ENCODE measurements around the gene TAGLN.

Gene TAGLN

GRCh38 chr11:117239295-117239694, 40.1 kb downstream of the TAGLN start:
- Histone ChIP-seq H3K4me3 (no peak overlapping the region), H3K27ac (no peak overlapping the region)
- DNase-seq (ENCODE audit: low spot score): no peak
- no peak for TF ChIP-seq CTCF (IDR thresholded peaks at IDR 0.05)

- no peak overlapping the region for H3K4me3 ChIP-seq
- no peak for TF ChIP-seq CTCF (IDR thresholded peaks at IDR 0.05)
Measured at GRCh38 chr11:117248341-117248740, 49.2 kb downstream of the TAGLN start.

DNA sequence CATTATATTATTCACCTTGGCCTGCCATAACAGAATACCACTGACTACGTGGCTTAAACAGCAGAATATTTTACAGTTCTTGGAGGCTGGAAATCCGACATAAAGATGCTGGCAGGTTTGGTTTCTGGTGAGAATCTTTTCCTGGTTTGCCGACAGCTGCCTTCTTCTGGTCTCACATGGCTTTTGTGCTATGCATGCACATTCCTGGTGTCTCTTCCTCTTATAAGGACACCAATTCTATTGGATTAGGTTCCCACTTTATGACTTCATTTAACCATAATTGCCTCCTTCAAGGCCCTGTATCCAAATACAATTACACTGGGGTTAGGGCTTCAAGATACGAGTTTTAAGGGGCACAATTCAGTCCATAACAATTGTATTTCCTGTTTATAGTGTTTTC, 50.4 kb downstream of the TAGLN start:
- Histone ChIP-seq H3K27ac (no peak overlapping the region), H3K4me3 (no peak overlapping the region)
- no peak for TF ChIP-seq CTCF (IDR thresholded peaks at IDR 0.05)
- DNase-seq (ENCODE audit: low spot score): no peak

More at GRCh38 chr11:117248341-117248740, 49.2 kb downstream of the TAGLN start:
- no peak for DNase-seq (ENCODE audit: low spot score)
- H3K27ac ChIP-seq: no peak overlapping the region

DNA sequence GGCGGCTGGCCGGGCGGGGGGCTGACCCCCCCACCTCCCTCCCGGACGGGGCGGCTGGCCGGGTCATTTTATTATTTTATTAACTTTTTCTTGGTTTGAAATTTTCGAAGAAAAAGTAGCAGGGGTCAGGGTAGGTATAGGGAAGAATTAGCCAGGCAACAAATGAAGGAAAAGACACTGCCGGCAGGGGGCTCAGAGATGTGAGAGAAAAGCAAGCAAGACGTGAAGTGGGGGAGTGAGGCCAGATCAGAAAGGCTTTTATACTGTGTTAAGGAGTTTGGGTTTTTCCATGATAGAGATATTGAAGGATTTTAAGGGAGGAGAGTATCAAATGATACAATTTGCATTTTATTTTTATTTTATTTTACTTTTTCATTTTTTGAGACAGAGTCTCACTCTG, 52.3 kb downstream of the TAGLN start:
- no peak overlapping the region for H3K27ac ChIP-seq
- DNase-seq (ENCODE audit: low spot score): no peak
- no peak overlapping the region for H3K4me3 ChIP-seq
- TF ChIP-seq CTCF (IDR thresholded peaks at IDR 0.05): no peak

DNA sequence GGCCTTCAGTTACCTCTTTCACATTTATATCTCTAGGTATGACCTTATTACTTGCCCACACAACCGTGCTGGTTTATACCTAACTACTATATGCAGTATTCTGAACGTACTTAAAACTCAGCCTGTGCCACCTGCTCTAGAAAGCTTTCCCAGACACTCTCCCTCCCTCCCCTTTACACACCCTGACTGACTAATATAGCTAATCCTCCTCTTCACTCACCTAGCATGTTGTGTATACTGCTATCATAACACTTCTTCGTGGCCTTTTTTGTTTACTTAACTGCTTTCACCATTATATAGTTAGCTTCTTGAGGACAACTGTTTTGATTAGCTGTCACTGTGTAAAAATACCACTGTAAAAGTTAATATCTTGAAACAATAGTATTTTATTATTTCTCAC, 56.8 kb downstream of the TAGLN start:
- no peak for TF ChIP-seq CTCF (IDR thresholded peaks at IDR 0.05)
- no peak overlapping the region for H3K4me3 ChIP-seq
- no peak for DNase-seq (ENCODE audit: low spot score)
- H3K27ac ChIP-seq: no peak overlapping the region

GRCh38 chr11:117256573-117256972, 57.4 kb downstream of the TAGLN start:
- no peak for TF ChIP-seq CTCF (IDR thresholded peaks at IDR 0.05)
- no peak for DNase-seq (ENCODE audit: low spot score)
- Histone ChIP-seq H3K4me3 (no peak overlapping the region), H3K27ac (no peak overlapping the region)
